H1 (cell line): Measurements from ENCODE around the gene IRAK3. TPM values are rescaled to one million over a fixed set of nuclear protein-coding genes. Genes with fewer than 3 reads are reported as not detected.

ENCODE experiments used
- CTCF ChIA-PET: fragments of 300-600 bp; sonication (Branson Sonifier 250); formaldehyde crosslinking; loops from one replicate; lab custom pipeline; 2021; ENCODE audit not compliant: partially characterized antibody; lab: Charles Lee
- POLR2A ChIA-PET: fragments of 300-600 bp; sonication (Branson Sonifier 250); formaldehyde crosslinking; loops from one replicate; lab custom pipeline; 2021; ENCODE audit warnings: inconsistent platforms; ENCODE audit not compliant: partially characterized antibody; lab: Charles Lee
- DNase-seq, 2 experiments: peaks; one replicate each; pipeline versions ENCODE4 v3.0.0 to v3.0.0-alpha.2; 2010 to 2022; ENCODE audit warnings: low spot score in 2 of 2, low read depth in 1 of 2, mixed read lengths in 1 of 2
- FAIRE-seq: peaks from 2 replicates; lab custom pipeline; 2011; peaks lifted over from hg19 to GRCh38; lab: Jason Lieb, UNC
- H2AFZ ChIP-seq: 2 replicates; pipeline ENCODE4 v1.8.1; 2012; ENCODE audit warnings: low read length, inconsistent platforms
- H2AK5ac ChIP-seq: 2 replicates; pipeline ENCODE4 v1.6.1; 2013; ENCODE audit warnings: low read depth, low read length
- H2BK120ac ChIP-seq: replicated peaks from 2 replicates; pipeline ENCODE3; 2013; ENCODE audit warnings: low read depth, low read length, inconsistent platforms
- H2BK12ac ChIP-seq: 2 replicates; pipeline ENCODE4 v1.6.1; 2013; ENCODE audit warnings: low read depth, low read length
- H2BK15ac ChIP-seq: 2 replicates; pipeline ENCODE4 v1.6.1; 2013; ENCODE audit warnings: low read length
- H2BK20ac ChIP-seq: 2 replicates; pipeline ENCODE4 v1.6.1; 2013; ENCODE audit warnings: low read length
- H2BK5ac ChIP-seq: 2 replicates; pipeline ENCODE4 v1.6.1; 2013; ENCODE audit warnings: low read depth, low read length
- H3K14ac ChIP-seq: 2 replicates; pipeline ENCODE4 v1.6.1; 2013; ENCODE audit warnings: inconsistent platforms; ENCODE audit not compliant: insufficient read length
- H3K18ac ChIP-seq: 2 replicates; pipeline ENCODE4 v1.6.1; 2013; ENCODE audit warnings: low read length; ENCODE audit errors: extremely low read depth
- H3K23ac ChIP-seq: 2 replicates; pipeline ENCODE4 v1.6.1; 2013; ENCODE audit warnings: inconsistent platforms; ENCODE audit not compliant: insufficient read length
- H3K23me2 ChIP-seq: 2 replicates; pipeline ENCODE4 v1.6.1; 2013; ENCODE audit warnings: low read depth, low read length
- H3K27ac ChIP-seq: 2 replicates; pipeline ENCODE4 v1.6.1; 2011; ENCODE audit warnings: low read depth, low read length, inconsistent platforms
- H3K27me3 ChIP-seq, 4 experiments: replicated peaks in 1 of 4; 1 replicate in 1 of 4; 2 replicates in 3 of 4; pipeline versions ENCODE4 v1.6.1 to v1.8.1; 2011 to 2013; ENCODE audit warnings: low read length in 3 of 4, mild to moderate bottlenecking in 3 of 4, inconsistent platforms in 2 of 4, mixed read lengths in 2 of 4, moderate library complexity in 1 of 4; ENCODE audit not compliant: control insufficient read depth in 3 of 4, insufficient read depth in 3 of 4; ENCODE audit errors: extremely low read depth in 1 of 4
- H3K36me3 ChIP-seq, 4 experiments: 2 replicates each; pipeline versions ENCODE4 v1.6.1 to v1.8.1; 2011 to 2013; ENCODE audit warnings: mild to moderate bottlenecking in 4 of 4, low read length in 3 of 4, moderate library complexity in 2 of 4, control low read depth in 1 of 4, inconsistent platforms in 1 of 4; ENCODE audit not compliant: insufficient read depth in 4 of 4, control insufficient read depth in 2 of 4
- H3K4ac ChIP-seq: replicated peaks from 2 replicates; pipeline ENCODE3; 2013; ENCODE audit warnings: low read length, low read depth, mixed read lengths, inconsistent platforms; ENCODE audit not compliant: insufficient read length
- H3K4me1 ChIP-seq, 4 experiments: replicated peaks in 1 of 4; 1 replicate in 1 of 4; 2 replicates in 3 of 4; pipeline versions ENCODE4 v1.6.1 to v1.8.1; 2011 to 2013; ENCODE audit warnings: low read length in 3 of 4, inconsistent platforms in 2 of 4, mixed read lengths in 1 of 4; ENCODE audit not compliant: insufficient read depth in 4 of 4, control insufficient read depth in 3 of 4
- H3K4me2 ChIP-seq, 2 experiments: 2 replicates each; pipeline versions ENCODE4 v1.6.1 to v1.8.1; 2011 to 2013; ENCODE audit warnings: low read depth in 2 of 2, low read length in 2 of 2, control low read depth in 1 of 2, inconsistent platforms in 1 of 2, mild to moderate bottlenecking in 1 of 2; ENCODE audit not compliant: insufficient read depth in 1 of 2
- H3K4me3 ChIP-seq, 4 experiments: fragments of 200-600, 300-600 bp in 1 of 4; sonication (generic), shearing (Covaris generic), sonication (Bioruptor Twin) in 1 of 4; 2 replicates each; pipeline versions ENCODE4 v1.5.1 to v1.8.1; 2011 to 2016; ENCODE audit warnings: low read length in 4 of 4, low read depth in 3 of 4, control low read depth in 2 of 4, inconsistent platforms in 2 of 4, mild to moderate bottlenecking in 2 of 4, mixed read lengths in 1 of 4, moderate library complexity in 1 of 4; ENCODE audit not compliant: insufficient read depth in 2 of 4; ENCODE audit errors: extremely low read depth in 1 of 4
- H3K56ac ChIP-seq: replicated peaks from 2 replicates; pipeline ENCODE3; 2013; ENCODE audit warnings: low read depth, mild to moderate bottlenecking, mixed read lengths, low read length, inconsistent platforms; ENCODE audit not compliant: insufficient read length
- H3K79me1 ChIP-seq: 2 replicates; pipeline ENCODE4 v1.6.1; 2013; ENCODE audit warnings: low read depth, low read length, control low read depth
- H3K79me2 ChIP-seq, 2 experiments: 2 replicates each; pipeline versions ENCODE4 v1.6.1 to v1.8.1; 2012 to 2013; ENCODE audit warnings: low read length in 2 of 2, mild to moderate bottlenecking in 2 of 2, inconsistent platforms in 1 of 2; ENCODE audit not compliant: insufficient read depth in 2 of 2, control insufficient read depth in 1 of 2
- H3K9ac ChIP-seq, 4 experiments: replicated peaks in 1 of 4; 1 replicate in 1 of 4; 2 replicates in 3 of 4; pipeline versions ENCODE4 v1.6.1 to v1.8.1; 2011 to 2013; ENCODE audit warnings: low read depth in 3 of 4, low read length in 3 of 4, control low read depth in 2 of 4, mild to moderate bottlenecking in 2 of 4, moderate library complexity in 2 of 4, inconsistent platforms in 1 of 4; ENCODE audit errors: extremely low read depth in 1 of 4
- H3K9me3 ChIP-seq, 2 experiments: 2 replicates each; pipeline versions ENCODE4 v1.6.1 to v1.8.1; 2012 to 2013; ENCODE audit warnings: mild to moderate bottlenecking in 2 of 2, moderate library complexity in 2 of 2, control low read depth in 1 of 2, inconsistent platforms in 1 of 2, low read depth in 1 of 2, low read length in 1 of 2, mixed read lengths in 1 of 2; ENCODE audit not compliant: insufficient read depth in 2 of 2
- H4K20me1 ChIP-seq, 2 experiments: replicated peaks in 1 of 2; 2 replicates each; pipeline versions ENCODE3 to v1.8.1; 2011 to 2013; ENCODE audit warnings: inconsistent platforms in 2 of 2, low read length in 2 of 2, mild to moderate bottlenecking in 1 of 2; ENCODE audit not compliant: insufficient read depth in 2 of 2, control insufficient read depth in 1 of 2
- H4K5ac ChIP-seq: 2 replicates; pipeline ENCODE4 v1.6.1; 2013; ENCODE audit warnings: low read length, low read depth, mixed read lengths, inconsistent platforms; ENCODE audit not compliant: insufficient read length
- H4K8ac ChIP-seq: 2 replicates; pipeline ENCODE4 v1.8.0; 2013; ENCODE audit warnings: mild to moderate bottlenecking, moderate library complexity, low read length, inconsistent platforms; ENCODE audit not compliant: insufficient read depth; ENCODE audit errors: extremely low read depth
- H4K91ac ChIP-seq: replicated peaks from 2 replicates; pipeline ENCODE3; 2013; ENCODE audit warnings: low read length, mixed read lengths, inconsistent platforms; ENCODE audit not compliant: insufficient read length
- HDAC6 ChIP-seq: IDR thresholded peaks from one replicate; pipeline ENCODE4 v1.7.1; 2012; ENCODE audit warnings: low read depth, mild to moderate bottlenecking, inconsistent platforms, low read length, moderate library complexity
- MAX ChIP-seq: IDR thresholded peaks from 2 replicates; pipeline ENCODE4 v1.6.1; 2012; ENCODE audit warnings: inconsistent platforms
- PHF8 ChIP-seq: fragments of 200-600 bp; sonication (generic); conservative IDR thresholded peaks from 2 replicates; pipeline ENCODE4 v1.7.1; 2012; ENCODE audit warnings: low read depth, mild to moderate bottlenecking, inconsistent platforms, low read length, moderate library complexity
- POLR2A ChIP-seq, 2 experiments: IDR thresholded peaks; 1 replicate in 1 of 2; 2 replicates in 1 of 2; pipeline ENCODE4 v1.6.1; 2011; ENCODE audit warnings: low read depth in 2 of 2, low read length in 2 of 2, mild to moderate bottlenecking in 2 of 2; ENCODE audit errors: control extremely low read depth in 1 of 2
- POU5F1 ChIP-seq: IDR thresholded peaks from 2 replicates; pipeline ENCODE4 v1.6.1; 2011; ENCODE audit warnings: low read depth, mild to moderate bottlenecking, low read length, moderate library complexity
- RBBP5 ChIP-seq: IDR thresholded peaks from 2 replicates; pipeline ENCODE4 v1.7.1; 2012; ENCODE audit warnings: low read depth, mild to moderate bottlenecking, inconsistent platforms, low read length, moderate library complexity, borderline replicate concordance
- RXRA ChIP-seq: IDR thresholded peaks from 2 replicates; pipeline ENCODE4 v1.6.1; 2011; ENCODE audit warnings: low read depth, mild to moderate bottlenecking, low read length, moderate library complexity; ENCODE audit not compliant: insufficient read depth
- SIX5 ChIP-seq: IDR thresholded peaks from 2 replicates; pipeline ENCODE4 v1.6.1; 2011; ENCODE audit warnings: mild to moderate bottlenecking, low read depth, low read length
- TBP ChIP-seq: IDR thresholded peaks from 2 replicates; pipeline ENCODE4 v1.6.1; 2011; ENCODE audit warnings: low read depth, low read length, improper control_type of control experiment
- TCF12 ChIP-seq: IDR thresholded peaks from 2 replicates; pipeline ENCODE4 v1.6.1; 2011; ENCODE audit warnings: low read depth, mild to moderate bottlenecking, low read length
- WGBS, 2 experiments: shearing (Covaris generic) in 1 of 2; methylation state at CpG; one replicate each; pipeline versions ENCODE4 v1.1.6 to v1.1.7; 2013 to 2015; ENCODE audit warnings: low lambda C conversion rate in 2 of 2, mixed read lengths in 2 of 2, inconsistent platforms in 1 of 2, low coverage in 1 of 2, missing lambda C conversion rate in 1 of 2; ENCODE audit not compliant: insufficient replicate concordance in 2 of 2, insufficient coverage in 1 of 2, insufficient read length in 1 of 2; ENCODE audit errors: extremely low coverage in 1 of 2, missing lambda C conversion rate in 1 of 2; 5-methylcytosine and 5-hydroxymethylcytosine counted together
- polyA plus RNA-seq, 7 experiments: library from polyadenylated mRNA; depleted of rRNA in 3 of 7; stranded (reverse) in 5 of 7; unstranded in 2 of 7; fragments of >200 nt in 5 of 7; fragments of 200-250 nt in 2 of 7; gene quantifications; 1 replicate in 5 of 7; 2 replicates in 1 of 7; 4 replicates in 1 of 7; pipeline versions ENCODE4 v1.2.1 to v1.2.3, GENCODE V29; 2011 to 2013; ENCODE audit warnings: missing spikeins in 2 of 7, mixed read lengths in 2 of 7
- total RNA-seq: library from RNA; stranded (reverse); fragmentation: NEBNext Ultra II Directional; extraction: Animal tissue kit (Norgen Biotek cat#: 25700); gene quantifications from 2 replicates; pipeline ENCODE4 v1.2.1, GENCODE V29; 2021
- TF ChIP-seq, protein P1 (sequence below): IDR thresholded peaks from 2 replicates; pipeline ENCODE4 v1.6.1; 2011; ENCODE audit warnings: low read length, improper control_type of control experiment

IRAK3 gene
- total and polyA plus RNA-seq, 2 of the 8 experiments (the other 6 are each of a cell fraction or from before 2014, with no cell fraction given), result 0.51 to 2.2 TPM

DNA sequence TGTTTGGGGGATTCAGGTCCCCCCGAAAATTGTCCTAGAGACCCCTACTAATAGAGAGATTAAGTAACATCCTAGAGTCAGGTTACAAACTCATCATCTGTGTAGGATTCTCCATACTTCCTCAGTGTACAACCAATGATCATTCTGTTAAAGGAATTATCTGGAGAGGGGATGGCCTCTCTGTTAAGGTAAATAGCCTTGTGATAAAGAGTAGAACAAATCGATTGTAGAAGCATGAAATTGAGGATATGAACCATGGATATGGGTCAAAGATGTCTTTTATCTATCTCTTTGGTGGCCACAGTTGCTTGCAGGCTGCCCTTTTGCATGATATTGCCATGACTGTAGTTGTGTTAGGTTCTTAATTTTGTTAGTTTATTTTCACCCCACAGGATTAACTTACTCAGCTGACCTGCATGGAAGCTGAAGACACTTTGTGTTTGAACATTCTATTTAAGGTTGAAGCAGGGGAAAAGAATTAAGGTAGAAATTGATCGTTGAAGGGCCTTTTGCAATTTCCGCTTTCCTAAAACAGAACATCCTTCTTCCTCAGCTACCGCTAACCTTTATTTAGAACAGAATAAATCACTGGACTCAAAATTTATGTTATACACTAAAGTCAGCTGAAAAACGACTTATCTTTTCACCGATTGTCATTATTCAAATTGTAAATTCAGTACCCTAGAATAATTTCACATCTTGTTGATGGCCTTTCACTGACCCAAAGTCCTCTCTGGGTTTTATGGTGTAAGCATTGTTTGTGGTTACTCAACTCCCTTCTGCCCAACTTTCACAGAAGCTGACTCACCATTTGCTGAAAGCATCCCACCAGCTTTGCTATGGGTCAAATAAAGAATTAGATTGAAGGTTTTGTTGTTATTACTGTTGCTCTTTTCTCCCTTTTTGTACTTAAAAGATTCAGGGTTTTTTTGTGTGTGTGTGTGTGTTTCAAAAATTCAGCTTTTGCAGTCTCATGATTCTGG, 52.3 kb downstream of the IRAK3 start:
- Histone ChIP-seq H3K79me2 (no peaks in the 10 kb centered on the region), H3K9ac (no peak overlapping the region), H2AFZ (no peak overlapping the region), H3K18ac (no peak overlapping the region), H3K4me2 (no peak overlapping the region), H2BK12ac (no peak overlapping the region), H3K27ac (no peak overlapping the region), H2BK15ac (no peak overlapping the region), H4K8ac (no peak overlapping the region), H3K4ac (no peak overlapping the region), H3K23me2 (no peaks in the 10 kb centered on the region), H2AK5ac (no peak overlapping the region), H3K27me3 (peaks cover 0 to 1% (median 0%) of the 10 kb centered on the region in 4 experiments; a peak in 1 of 7 replicates), H4K5ac (no peak overlapping the region), H3K23ac (no peak overlapping the region), H4K91ac (no peak overlapping the region), H3K56ac (no peak overlapping the region), H3K4me3 (no peak overlapping the region), H4K20me1 (no peaks in the 10 kb centered on the region), H2BK120ac (no peak overlapping the region), H3K14ac (no peak overlapping the region), H2BK5ac (no peak overlapping the region), H3K79me1 (no peaks in the 10 kb centered on the region), H3K36me3 (no peaks in the 10 kb centered on the region), H3K4me1 (peaks cover 0 to 11% (median 3%) of the 10 kb centered on the region in 4 experiments; a peak in 3 of 7 replicates), H2BK20ac (no peak overlapping the region), H3K9me3 (no peaks in the 10 kb centered on the region)
- FAIRE-seq (no peak), DNase-seq (no peak)
- WGBS, 2 experiments, result 92% methylated on average over 7 of the region's 7 CpGs; no CpG with 5 or more reads in 1 of the 2 experiments
- CTCF ChIA-PET, result interaction anchor here (0.8 to 1.4 kb wide), 3 partner anchors 9 to 23 kb away, joined by 3 to 4 read pairs (median 3); no protein-coding TSS in a partner anchor
- POLR2A ChIA-PET, result interaction anchor here (0.7 kb wide), 1 partner anchor 25 kb away, joined by 3 read pairs; no protein-coding TSS in a partner anchor
- TF ChIP-seq POU5F1 (no peak), TBP (no peak), TCF12 (no peak), POLR2A (IDR thresholded peaks at IDR 0.05; ENCODE audit: control extremely low read depth in 1 of 2, low read depth in 2 of 2, low read length in 2 of 2) (no peak), HDAC6 (no peak), RXRA (no peak), PHF8 (no peak), MAX (no peak), SIX5 (no peak), RBBP5 (no peak)
- TF ChIP-seq, protein P1, sequence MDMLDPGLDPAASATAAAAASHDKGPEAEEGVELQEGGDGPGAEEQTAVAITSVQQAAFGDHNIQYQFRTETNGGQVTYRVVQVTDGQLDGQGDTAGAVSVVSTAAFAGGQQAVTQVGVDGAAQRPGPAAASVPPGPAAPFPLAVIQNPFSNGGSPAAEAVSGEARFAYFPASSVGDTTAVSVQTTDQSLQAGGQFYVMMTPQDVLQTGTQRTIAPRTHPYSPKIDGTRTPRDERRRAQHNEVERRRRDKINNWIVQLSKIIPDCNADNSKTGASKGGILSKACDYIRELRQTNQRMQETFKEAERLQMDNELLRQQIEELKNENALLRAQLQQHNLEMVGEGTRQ, result no peak
